RWPE1 (cell line): ENCODE measurements around the gene PNMA8A.
A peak's percentile ranks its signal among the peaks of the same experiment; 100 is the strongest.

Source experiments
- CTCF ChIA-PET: fragments of 350-600 bp; sonication (Branson Sonifier 250); formaldehyde crosslinking; extraction: SDS; loops from one replicate; lab custom pipeline; 2021; lab: Yijun Ruan, JAX
- POLR2A ChIA-PET: fragments of 400-600 bp; formaldehyde crosslinking; extraction: SDS; loops from one replicate; lab custom pipeline; 2020; ENCODE audit warnings: antibody characterized with exemption; ENCODE audit not compliant: low non-redundant PET; lab: Yijun Ruan, JAX
- DNase-seq: peaks from one replicate; pipeline ENCODE4 v3.0.0; 2012; ENCODE audit warnings: low spot score
- H3K27ac ChIP-seq: fragments of 450-650 bp; 2 replicates; pipeline ENCODE4 v1.5.1; 2017
- TF ChIP-seq, protein P1 (sequence below): fragments of 450-650 bp; conservative IDR thresholded peaks from 2 replicates; pipeline ENCODE4 v1.5.1; 2017; ENCODE audit warnings: low read depth, mild to moderate bottlenecking

PNMA8A gene

DNA sequence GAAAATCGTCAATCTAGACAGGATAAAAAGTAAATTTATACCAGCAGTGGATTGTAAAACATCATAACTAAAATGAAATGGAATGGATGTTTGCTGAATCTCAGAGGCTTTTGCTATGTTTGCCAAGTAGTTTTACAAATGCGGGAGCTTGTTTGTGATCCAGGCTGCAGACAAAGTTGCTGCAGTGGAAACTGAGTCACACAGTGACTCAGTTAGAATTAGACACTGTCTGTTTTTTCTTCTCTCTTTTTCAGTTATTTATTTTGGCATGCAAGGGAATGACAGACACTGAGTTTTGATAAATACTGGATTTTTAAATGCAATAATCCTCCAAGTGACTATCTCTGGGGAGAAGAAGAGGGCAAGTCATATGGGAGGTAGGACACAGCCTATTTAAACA is 4.6 kb upstream of the PNMA8A start:
- ChIA-PET POLR2A (no interaction called here), CTCF (no interaction called here)
- no peak overlapping the region for H3K27ac ChIP-seq
- DNase-seq: no peak
- TF ChIP-seq, protein P1, sequence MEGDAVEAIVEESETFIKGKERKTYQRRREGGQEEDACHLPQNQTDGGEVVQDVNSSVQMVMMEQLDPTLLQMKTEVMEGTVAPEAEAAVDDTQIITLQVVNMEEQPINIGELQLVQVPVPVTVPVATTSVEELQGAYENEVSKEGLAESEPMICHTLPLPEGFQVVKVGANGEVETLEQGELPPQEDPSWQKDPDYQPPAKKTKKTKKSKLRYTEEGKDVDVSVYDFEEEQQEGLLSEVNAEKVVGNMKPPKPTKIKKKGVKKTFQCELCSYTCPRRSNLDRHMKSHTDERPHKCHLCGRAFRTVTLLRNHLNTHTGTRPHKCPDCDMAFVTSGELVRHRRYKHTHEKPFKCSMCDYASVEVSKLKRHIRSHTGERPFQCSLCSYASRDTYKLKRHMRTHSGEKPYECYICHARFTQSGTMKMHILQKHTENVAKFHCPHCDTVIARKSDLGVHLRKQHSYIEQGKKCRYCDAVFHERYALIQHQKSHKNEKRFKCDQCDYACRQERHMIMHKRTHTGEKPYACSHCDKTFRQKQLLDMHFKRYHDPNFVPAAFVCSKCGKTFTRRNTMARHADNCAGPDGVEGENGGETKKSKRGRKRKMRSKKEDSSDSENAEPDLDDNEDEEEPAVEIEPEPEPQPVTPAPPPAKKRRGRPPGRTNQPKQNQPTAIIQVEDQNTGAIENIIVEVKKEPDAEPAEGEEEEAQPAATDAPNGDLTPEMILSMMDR: no peak

DNA sequence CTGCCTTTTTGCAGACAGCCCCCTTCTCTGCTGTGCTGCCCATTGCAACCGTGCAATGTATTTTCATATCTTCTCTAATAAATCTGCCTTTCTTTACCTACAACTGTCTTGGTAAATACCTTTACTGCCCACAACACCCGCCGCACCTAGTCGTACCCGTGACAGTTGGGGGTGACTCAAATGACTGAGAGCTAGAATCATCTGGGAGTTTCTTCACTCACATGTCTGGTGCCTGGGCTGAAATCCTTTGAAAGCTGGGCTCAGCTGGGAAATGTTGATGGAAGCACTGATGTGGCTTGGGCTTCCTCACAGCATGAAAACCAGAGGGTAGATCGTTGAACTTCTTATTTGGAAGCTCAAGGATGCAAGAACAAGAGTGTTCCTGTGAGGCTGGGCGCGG is 2.8 kb upstream of the PNMA8A start:
- H3K27ac ChIP-seq: no peak overlapping the region
- ChIA-PET POLR2A (no interaction called here), CTCF (interaction anchor here (0.6 kb wide), 2 partner anchors 12 to 74 kb away, joined by 3 to 6 read pairs; no protein-coding TSS in a partner anchor)
- TF ChIP-seq, protein P1: no peak
- DNase-seq: no peak

DNA sequence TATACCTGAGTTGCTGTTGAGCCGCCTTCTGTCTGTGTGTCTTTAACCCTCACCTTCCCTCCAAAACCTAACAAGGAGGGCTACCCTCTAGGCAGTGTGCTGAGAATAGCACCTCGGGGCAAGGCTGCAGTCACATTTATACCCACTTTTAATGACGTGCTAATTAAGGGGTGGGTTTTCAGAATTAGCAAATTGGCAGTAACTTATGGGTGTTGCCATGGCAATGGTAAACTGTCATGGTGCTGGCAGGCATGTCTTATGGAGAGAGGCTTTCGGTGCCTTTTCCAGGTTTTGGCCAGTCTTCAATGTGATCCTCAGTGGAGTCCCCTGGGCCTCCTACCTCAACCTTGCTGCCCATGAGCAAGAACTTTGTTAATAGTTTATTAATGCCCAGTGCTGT is 1.2 kb upstream of the PNMA8A start:
- H3K27ac ChIP-seq: no peak overlapping the region
- no peak for DNase-seq
- ChIA-PET CTCF (interaction anchor here (0.6 kb wide), 1 partner anchor 73 kb away, joined by 5 read pairs; no protein-coding TSS in a partner anchor), POLR2A (no interaction called here)
- TF ChIP-seq, protein P1: no peak

- TF ChIP-seq, protein P1: no peak
- no peak for DNase-seq
- ChIA-PET CTCF (no interaction called here), POLR2A (no interaction called here)
- H3K27ac ChIP-seq: peak overlapping the region; percentile 65
Measured at GRCh38 chr19:46471811-46472543, 614 bp upstream of the PNMA8A start.

DNA sequence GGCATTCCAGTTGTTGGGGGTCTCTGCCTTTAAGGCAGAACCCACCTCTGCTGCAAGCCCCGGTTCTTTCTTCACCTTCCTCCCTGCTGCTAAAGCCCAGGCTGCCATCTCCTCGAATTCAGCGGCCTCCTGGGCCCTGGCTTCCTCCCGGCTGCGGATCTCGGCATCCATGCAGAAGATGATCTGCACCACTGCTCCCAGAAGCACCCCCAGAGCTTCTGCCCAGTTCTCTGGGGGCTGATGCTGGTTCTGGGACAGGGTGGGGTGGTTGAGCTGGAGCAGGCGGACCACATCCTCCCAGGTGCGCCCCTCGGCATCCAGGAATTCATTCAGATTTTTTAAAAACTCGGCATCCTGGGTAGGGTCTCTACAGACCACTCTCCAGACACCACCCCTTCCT is 987 bp downstream of the PNMA8A start:
- H3K27ac ChIP-seq: peak overlapping the region; percentile 65
- ChIA-PET CTCF (interaction anchor here (0.6 kb wide), 1 partner anchor 202 kb away, joined by 3 read pairs; no protein-coding TSS in a partner anchor), POLR2A (interaction anchor here (0.5 kb wide), 1 partner anchor 97 kb away, joined by 3 read pairs; no protein-coding TSS in a partner anchor)

GRCh38 chr19:46469541-46470185 is 1.7 kb downstream of the PNMA8A start:
- CTCF ChIA-PET: interaction anchor here (0.6 kb wide), 1 partner anchor 203 kb away, joined by 3 read pairs; no protein-coding TSS in a partner anchor
- peak overlapping the region; percentile 65; the same call in 1 of the 2 replicates for H3K27ac ChIP-seq
- no peak for DNase-seq
- POLR2A ChIA-PET: no interaction called here
- TF ChIP-seq, protein P1: no peak

More for the DNA sequence above, 987 bp downstream of the PNMA8A start:
- TF ChIP-seq, protein P1: no peak
- DNase-seq: no peak
